HG03025 (cell line): ENCODE results near the gene PJA1.
A peak's percentile ranks its signal among the peaks of the same experiment; 100 is the strongest.

Source experiments
- ATAC-seq: cut with Tn5 transposase; IDR thresholded peaks from one replicate; pipeline ENCODE4 v1.9.1; 2021; ENCODE audit warnings: mild to moderate bottlenecking, moderate library complexity; ENCODE audit not compliant: unreplicated experiment, low FRiP score

Gene PJA1

GRCh38 chrX:69172937-69173336, 7.7 kb upstream of the PJA1 start:
- ATAC-seq: no peak

GRCh38 chrX:69170319-69170718, 5.1 kb upstream of the PJA1 start:
- ATAC-seq: no peak

GRCh38 chrX:69163936-69164741, 1.1 kb downstream of the PJA1 start:
- ATAC-seq: no peak

- no peak for ATAC-seq
Measured at GRCh38 chrX:69162361-69162865, 2.8 kb downstream of the PJA1 start.

- ATAC-seq: no peak
Measured at GRCh38 chrX:69161786-69162349, 3.4 kb downstream of the PJA1 start.

- ATAC-seq: no peak
Measured at GRCh38 chrX:69161371-69161770, 3.9 kb downstream of the PJA1 start.

- ATAC-seq: peak; percentile 81
Measured at GRCh38 chrX:69158166-69158980, 6.9 kb downstream of the PJA1 start.

GRCh38 chrX:69156638-69157037, 8.6 kb downstream of the PJA1 start:
- ATAC-seq: no peak

GRCh38 chrX:69155786-69156520, 9.3 kb downstream of the PJA1 start:
- no peak for ATAC-seq

GRCh38 chrX:69154051-69154450, 11.2 kb downstream of the PJA1 start:
- no peak for ATAC-seq

- ATAC-seq: no peak
Measured at GRCh38 chrX:69153060-69153730, 12.1 kb downstream of the PJA1 start.

GRCh38 chrX:69152417-69152841, 12.8 kb downstream of the PJA1 start:
- no peak for ATAC-seq

- no peak for ATAC-seq
Measured at GRCh38 chrX:69151866-69152284, 13.4 kb downstream of the PJA1 start.

GRCh38 chrX:69150281-69150960, 14.8 kb downstream of the PJA1 start:
- no peak for ATAC-seq

GRCh38 chrX:69149466-69150280, 15.6 kb downstream of the PJA1 start:
- ATAC-seq: no peak

- ATAC-seq: no peak
Measured at GRCh38 chrX:69148946-69149345, 16.3 kb downstream of the PJA1 start.

- ATAC-seq: no peak
Measured at GRCh38 chrX:69146739-69147138, 18.5 kb downstream of the PJA1 start.

- no peak for ATAC-seq
Measured at GRCh38 chrX:69145714-69146113, 19.5 kb downstream of the PJA1 start.
